HEK293T (cell line): Measurements from ENCODE around the gene CTDSPL.

Experiments
- BHLHE40 ChIP-seq: fragments of 450-650 bp; IDR thresholded peaks from 2 replicates; pipeline ENCODE4 v1.6.1; 2016; ENCODE audit warnings: mild to moderate bottlenecking, moderate library complexity, borderline replicate concordance
- CTBP1 ChIP-seq: fragments of 450-650 bp; IDR thresholded peaks from 2 replicates; pipeline ENCODE4 v1.6.1; 2016; ENCODE audit warnings: borderline replicate concordance
- FOXK2 ChIP-seq: fragments of 450-650 bp; IDR thresholded peaks from 2 replicates; pipeline ENCODE4 v1.6.1; 2016; ENCODE audit warnings: mild to moderate bottlenecking
- FOXM1 ChIP-seq: fragments of 450-650 bp; IDR thresholded peaks from 2 replicates; pipeline ENCODE4 v1.6.1; 2017; ENCODE audit warnings: mild to moderate bottlenecking, borderline replicate concordance
- L3MBTL2 ChIP-seq: fragments of 450-650 bp; conservative IDR thresholded peaks from 2 replicates; pipeline ENCODE4 v1.6.1; 2016; ENCODE audit warnings: mild to moderate bottlenecking
- LEF1 ChIP-seq: fragments of 450-650 bp; IDR thresholded peaks from 2 replicates; pipeline ENCODE4 v1.6.1; 2017; ENCODE audit warnings: mild to moderate bottlenecking, borderline replicate concordance
- NFRKB ChIP-seq: fragments of 450-650 bp; IDR thresholded peaks from 2 replicates; pipeline ENCODE4 v1.6.1; 2016; ENCODE audit warnings: mild to moderate bottlenecking, moderate library complexity
- TARDBP ChIP-seq: fragments of 450-650 bp; IDR thresholded peaks from 2 replicates; pipeline ENCODE4 v1.6.1; 2016
- ZNF384 ChIP-seq: fragments of 450-650 bp; IDR thresholded peaks from 2 replicates; pipeline ENCODE4 v1.6.1; 2016

GRCh38 chr3:38018296-38019266, 156.9 kb downstream of the CTDSPL start:
- TF ChIP-seq FOXM1 (no peak), TARDBP (no peak), BHLHE40 (no peak), LEF1 (no peak), NFRKB (no peak), L3MBTL2 (no peak), FOXK2 (no peak), ZNF384 (no peak), CTBP1 (no peak)
